IPS DF 6.9 (cell line): ENCODE measurements around the gene WBP1.
"Not testable (repeated sequence)": the region's sequence is repeated elsewhere in the genome, so short reads cannot be mapped to it uniquely, and the experiment has no call there.

Experiments used
- DNase-seq: peaks from one replicate; pipeline ENCODE4 v3.0.0-alpha.2; 2013; ENCODE audit warnings: low read depth, low spot score
- H3K27ac ChIP-seq: one replicate; pipeline ENCODE4 v1.5.1; 2013; ENCODE audit warnings: low read length, control low read depth
- H3K27me3 ChIP-seq: 2 replicates; pipeline ENCODE4 v1.6.1; 2013; ENCODE audit warnings: mild to moderate bottlenecking, low read length; ENCODE audit not compliant: control insufficient read depth, insufficient read depth
- H3K36me3 ChIP-seq: 2 replicates; pipeline ENCODE4 v1.6.1; 2013; ENCODE audit warnings: low read length; ENCODE audit not compliant: control insufficient read depth, insufficient read depth
- H3K4me1 ChIP-seq: 2 replicates; pipeline ENCODE4 v1.6.1; 2013; ENCODE audit warnings: low read length; ENCODE audit not compliant: control insufficient read depth, insufficient read depth
- H3K4me3 ChIP-seq: 2 replicates; pipeline ENCODE4 v1.5.1; 2013; ENCODE audit warnings: mild to moderate bottlenecking, low read length
- H3K9me3 ChIP-seq: 2 replicates; pipeline ENCODE4 v1.6.1; 2013; ENCODE audit warnings: low read length, inconsistent platforms; ENCODE audit not compliant: control insufficient read depth, insufficient read depth
- WGBS: extraction: QIAGEN DNeasy Blood & Tissue Kit; methylation state at CpG from one replicate; pipeline ENCODE4 v1.1.7; 2013; ENCODE audit warnings: mixed read lengths, missing lambda C conversion rate; ENCODE audit not compliant: insufficient read length, insufficient coverage; 5-methylcytosine and 5-hydroxymethylcytosine counted together

WBP1 gene

GRCh38 chr2:74471332-74472065, 13.3 kb downstream of the WBP1 start:
- H3K27ac ChIP-seq: no peak overlapping the region

DNA sequence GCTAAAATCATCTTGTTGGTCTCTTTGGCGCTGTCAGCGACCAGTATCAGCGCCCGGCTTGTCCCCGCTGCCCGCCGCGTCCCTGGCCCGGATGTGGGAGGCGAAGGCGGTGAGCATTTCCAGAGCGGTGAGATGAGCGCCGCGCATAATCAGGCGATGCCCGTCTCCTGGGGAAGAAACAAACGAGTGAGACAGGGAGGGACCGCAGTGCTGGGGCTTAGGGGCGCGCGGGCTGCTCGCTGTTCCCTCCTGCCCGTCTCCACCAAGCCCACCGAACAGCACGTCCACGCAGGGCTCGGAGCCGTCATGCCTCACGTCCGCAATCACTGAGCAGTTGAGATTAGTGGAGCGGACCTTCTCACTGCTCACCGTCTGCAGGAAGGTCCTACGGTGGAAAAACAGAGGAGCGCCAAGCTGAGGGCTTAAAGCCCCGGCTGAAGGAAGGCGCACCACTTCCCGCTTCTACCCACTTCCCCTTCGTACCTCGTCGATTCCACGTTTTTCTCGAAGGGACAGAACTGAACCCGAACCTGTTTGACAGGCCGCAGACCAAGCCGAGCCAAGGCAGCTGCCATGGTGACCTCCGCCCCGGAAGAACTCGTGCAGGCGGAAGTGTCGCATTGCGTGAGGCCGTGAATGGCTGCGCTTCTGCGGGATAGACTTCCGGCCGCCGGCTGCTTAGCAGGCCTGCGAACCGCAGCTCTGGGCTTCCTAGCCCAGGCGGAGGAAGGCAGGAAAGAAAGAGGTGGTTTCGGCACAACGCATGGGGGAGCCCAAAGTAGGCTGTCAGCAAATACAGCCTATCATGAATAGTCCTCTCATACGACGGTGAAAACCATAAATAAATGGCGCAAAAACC, 14.1 kb downstream of the WBP1 start, which contains the start of gene MRPL53:
Gene MRPL53 (minus strand): TSS at position 595 of the 859 bp plus-strand sequence. CDS start 20 bp downstream, at position 575.
- WGBS: no CpG with 5 or more reads among the region's 66 CpGs

More at GRCh38 chr2:74471332-74472065, 13.3 kb downstream of the WBP1 start:
- Histone ChIP-seq H3K4me3 (peak overlapping the region; percentile 51; the same call in 1 of the 2 replicates), H3K36me3 (peaks cover 5% of the 10 kb centered on the region; the same call in 1 of the 2 replicates), H3K4me1 (no peaks in the 10 kb centered on the region), H3K9me3 (no peaks in the 10 kb centered on the region), H3K27me3 (no peaks in the 10 kb centered on the region)
- no CpG with 5 or more reads among the region's 16 CpGs for WGBS
- DNase-seq: no peak

GRCh38 chr2:74472945-74473258, 14.7 kb downstream of the WBP1 start:
- Histone ChIP-seq H3K9me3 (no peaks in the 10 kb centered on the region), H3K27me3 (no peaks in the 10 kb centered on the region), H3K4me1 (no peaks in the 10 kb centered on the region), H3K4me3 (peak overlapping the region; percentile 51; the same call in 1 of the 2 replicates), H3K36me3 (peaks cover 5% of the 10 kb centered on the region; the same call in 1 of the 2 replicates), H3K27ac (no peak overlapping the region)
- WGBS: no CpG with 5 or more reads among the region's 7 CpGs
- no peak for DNase-seq

More for the DNA sequence above, 14.1 kb downstream of the WBP1 start, which contains the start of gene MRPL53:
- H3K9me3 ChIP-seq: no peaks in the 10 kb centered on the region
- no peaks in the 10 kb centered on the region for H3K27me3 ChIP-seq
- peaks cover 5% of the 10 kb centered on the region; the same call in 1 of the 2 replicates for H3K36me3 ChIP-seq
- H3K27ac ChIP-seq: no peak within 1 kb of the TSS
- DNase-seq: peak; percentile 94
- H3K4me3 ChIP-seq: peak within 1 kb of the TSS; percentile 51; the same call in 1 of the 2 replicates
- no peaks in the 10 kb centered on the region for H3K4me1 ChIP-seq

DNA sequence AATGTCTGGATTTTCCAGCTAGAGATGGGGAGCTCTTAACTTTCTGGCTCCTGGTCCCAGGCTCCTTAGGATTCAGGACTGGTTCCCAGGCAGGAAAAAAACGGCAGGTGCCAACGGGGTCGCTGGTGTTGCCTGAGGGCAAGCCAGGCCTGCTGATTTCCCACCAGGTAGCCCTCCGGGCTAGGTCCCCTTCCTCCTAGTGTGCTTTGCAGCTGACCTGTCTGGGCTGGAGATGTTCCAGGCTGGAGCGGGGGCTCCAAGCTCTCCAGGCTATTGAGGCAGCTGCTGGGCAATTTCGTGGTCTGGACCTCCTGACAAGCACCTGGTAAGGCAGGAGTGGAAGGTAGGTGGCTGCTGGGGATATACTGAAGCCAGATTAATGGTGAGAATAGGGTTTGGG, 16.2 kb downstream of the WBP1 start:
- Histone ChIP-seq H3K9me3 (no peaks in the 10 kb centered on the region), H3K4me1 (no peaks in the 10 kb centered on the region), H3K27ac (no peak overlapping the region), H3K36me3 (peaks cover 5% of the 10 kb centered on the region; the same call in 1 of the 2 replicates), H3K27me3 (no peaks in the 10 kb centered on the region), H3K4me3 (no peak overlapping the region)
- DNase-seq: no peak
- no CpG with 5 or more reads among the region's 6 CpGs for WGBS

- Histone ChIP-seq H3K4me1 (no peaks in the 10 kb centered on the region), H3K4me3 (no peak overlapping the region), H3K9me3 (no peaks in the 10 kb centered on the region), H3K27ac (no peak overlapping the region), H3K36me3 (peaks cover 5% of the 10 kb centered on the region; the same call in 1 of the 2 replicates), H3K27me3 (no peaks in the 10 kb centered on the region)
- no CpG with 5 or more reads among the region's 5 CpGs for WGBS
- no peak for DNase-seq
These were observed 16.7 kb downstream of the WBP1 start for GRCh38 chr2:74474899-74475298.

- no peaks in the 10 kb centered on the region for H3K36me3 ChIP-seq
- H3K4me1 ChIP-seq: peaks cover 6% of the 10 kb centered on the region
- peak overlapping the region; percentile 58; the same call in 1 of the 2 replicates for H3K4me3 ChIP-seq
- H3K27ac ChIP-seq: no peak overlapping the region
- no peaks in the 10 kb centered on the region for H3K27me3 ChIP-seq
- DNase-seq: no peak
- WGBS: no CpG with 5 or more reads among the region's 3 CpGs
- no peaks in the 10 kb centered on the region for H3K9me3 ChIP-seq
These were observed 23.2 kb downstream of the WBP1 start for GRCh38 chr2:74481431-74481830.

DNA sequence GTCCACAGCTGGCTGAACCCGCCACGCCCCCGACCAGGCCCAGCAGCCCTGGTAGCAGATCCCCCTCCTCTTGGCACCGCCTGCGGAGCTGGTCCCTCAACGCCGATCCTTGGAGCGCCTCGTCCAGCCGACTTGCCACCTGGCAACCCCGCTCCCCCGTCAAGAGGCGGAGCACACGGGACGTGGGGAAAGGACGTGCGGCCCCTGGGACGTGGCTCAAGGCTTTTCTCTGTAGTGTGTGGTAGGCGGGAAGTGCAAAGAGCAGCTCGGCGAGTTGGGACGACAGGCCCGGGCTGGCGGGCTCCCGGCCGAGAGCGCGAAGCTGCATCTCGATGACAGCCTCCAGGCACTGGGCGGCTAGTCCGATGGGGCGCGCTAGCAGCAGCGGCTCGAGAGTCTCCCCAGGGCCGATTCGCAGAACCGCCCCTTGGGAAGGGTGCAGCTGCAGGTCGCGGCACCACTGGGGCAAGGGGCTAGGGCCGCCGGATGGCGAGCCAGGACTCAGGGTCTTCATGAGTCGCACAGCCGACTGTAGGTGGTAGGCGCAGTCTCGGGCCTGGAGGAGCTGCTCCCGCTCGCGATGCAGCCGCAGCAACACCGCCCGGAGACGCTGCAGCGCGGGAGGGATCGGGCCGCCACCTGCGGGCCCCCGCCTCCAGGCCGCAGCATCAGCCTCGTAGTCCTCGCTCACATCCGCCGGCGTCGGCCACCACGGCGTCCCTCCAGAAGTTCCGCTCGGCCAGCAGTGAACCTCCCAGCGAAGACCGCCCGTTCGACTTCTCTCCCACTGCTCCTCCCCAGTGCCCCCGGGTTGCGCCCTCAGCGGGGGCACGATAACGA, 23.9 kb downstream of the WBP1 start:
- H3K36me3 ChIP-seq: no peaks in the 10 kb centered on the region
- H3K4me1 ChIP-seq: peaks cover 6% of the 10 kb centered on the region
- no peaks in the 10 kb centered on the region for H3K27me3 ChIP-seq
- no peak overlapping the region for H3K27ac ChIP-seq
- no peaks in the 10 kb centered on the region for H3K9me3 ChIP-seq
- H3K4me3 ChIP-seq: peak overlapping the region; percentile 58
- no CpG with 5 or more reads among the region's 80 CpGs for WGBS
- no peak for DNase-seq

GRCh38 chr2:74482801-74483674, 24.8 kb downstream of the WBP1 start, which contains the start of the genes CCDC142 and TTC31:
Gene CCDC142, minus strand, starts transcription at chr2:74482998. Its CDS starts 161 bp downstream, at chr2:74482837.
Gene TTC31, plus strand, starts transcription at chr2:74483081. Its CDS starts 15 bp downstream, at chr2:74483096.
- H3K4me3 ChIP-seq: peak within 1 kb of the TSS; percentile 58
- no peaks in the 10 kb centered on the region for H3K36me3 ChIP-seq
- H3K27ac ChIP-seq: no peak within 1 kb of the TSS
- H3K27me3 ChIP-seq: no peaks in the 10 kb centered on the region
- H3K9me3 ChIP-seq: no peaks in the 10 kb centered on the region
- peaks cover 6% of the 10 kb centered on the region for H3K4me1 ChIP-seq
- no CpG with 5 or more reads among the region's 50 CpGs for WGBS
- DNase-seq: no peak

DNA sequence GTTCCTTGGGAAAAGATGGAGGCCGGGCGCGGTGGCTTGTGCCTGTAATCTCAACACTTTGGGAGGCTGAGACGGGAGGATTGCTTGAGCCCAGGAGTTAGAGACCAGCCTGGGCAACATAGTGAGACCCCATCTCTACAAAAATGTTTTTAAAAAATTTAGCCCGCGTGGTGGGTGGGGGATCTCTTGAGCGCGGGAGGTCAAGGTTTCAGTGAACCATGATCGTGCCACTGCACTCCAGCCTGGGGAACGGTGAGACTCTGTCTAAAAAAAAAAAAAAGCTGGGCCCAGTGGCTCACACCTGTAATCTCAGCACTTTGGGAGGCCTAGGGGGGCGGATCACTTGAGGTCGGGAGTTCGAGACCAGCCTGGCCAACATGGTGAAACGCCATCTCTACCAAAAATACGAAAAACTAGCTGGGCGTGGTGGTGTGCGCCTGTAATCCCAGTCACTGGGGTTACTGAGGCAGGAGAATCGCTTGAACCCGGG, 25.5 kb downstream of the WBP1 start:
- WGBS: no CpG with 5 or more reads among the region's 19 CpGs
- H3K27ac ChIP-seq, H3K9me3 ChIP-seq: not testable (repeated sequence)

More for the DNA sequence above, 25.5 kb downstream of the WBP1 start:
- H3K4me3 ChIP-seq: peak overlapping the region; percentile 58; the same call in 1 of the 2 replicates
- not testable (repeated sequence) for H3K4me1 ChIP-seq, DNase-seq, H3K36me3 ChIP-seq, H3K27me3 ChIP-seq
